ENCODE results near the gene KIF2A.

Gene KIF2A

GRCh38 chr5:62432621-62433064, 126.6 kb downstream of the KIF2A start:
- H3K27ac ChIP-seq = no peak overlapping the region
- TF ChIP-seq, protein P1, sequence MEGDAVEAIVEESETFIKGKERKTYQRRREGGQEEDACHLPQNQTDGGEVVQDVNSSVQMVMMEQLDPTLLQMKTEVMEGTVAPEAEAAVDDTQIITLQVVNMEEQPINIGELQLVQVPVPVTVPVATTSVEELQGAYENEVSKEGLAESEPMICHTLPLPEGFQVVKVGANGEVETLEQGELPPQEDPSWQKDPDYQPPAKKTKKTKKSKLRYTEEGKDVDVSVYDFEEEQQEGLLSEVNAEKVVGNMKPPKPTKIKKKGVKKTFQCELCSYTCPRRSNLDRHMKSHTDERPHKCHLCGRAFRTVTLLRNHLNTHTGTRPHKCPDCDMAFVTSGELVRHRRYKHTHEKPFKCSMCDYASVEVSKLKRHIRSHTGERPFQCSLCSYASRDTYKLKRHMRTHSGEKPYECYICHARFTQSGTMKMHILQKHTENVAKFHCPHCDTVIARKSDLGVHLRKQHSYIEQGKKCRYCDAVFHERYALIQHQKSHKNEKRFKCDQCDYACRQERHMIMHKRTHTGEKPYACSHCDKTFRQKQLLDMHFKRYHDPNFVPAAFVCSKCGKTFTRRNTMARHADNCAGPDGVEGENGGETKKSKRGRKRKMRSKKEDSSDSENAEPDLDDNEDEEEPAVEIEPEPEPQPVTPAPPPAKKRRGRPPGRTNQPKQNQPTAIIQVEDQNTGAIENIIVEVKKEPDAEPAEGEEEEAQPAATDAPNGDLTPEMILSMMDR (conservative IDR thresholded peaks at IDR 0.05) = no peak
